ENCODE results near the gene USP53. TPM values are rescaled to one million over a fixed set of nuclear protein-coding genes. Genes with fewer than 3 reads are reported as not detected.

USP53 gene
- total RNA-seq, 1 donor from 2014 or later = 20.4 TPM

DNA sequence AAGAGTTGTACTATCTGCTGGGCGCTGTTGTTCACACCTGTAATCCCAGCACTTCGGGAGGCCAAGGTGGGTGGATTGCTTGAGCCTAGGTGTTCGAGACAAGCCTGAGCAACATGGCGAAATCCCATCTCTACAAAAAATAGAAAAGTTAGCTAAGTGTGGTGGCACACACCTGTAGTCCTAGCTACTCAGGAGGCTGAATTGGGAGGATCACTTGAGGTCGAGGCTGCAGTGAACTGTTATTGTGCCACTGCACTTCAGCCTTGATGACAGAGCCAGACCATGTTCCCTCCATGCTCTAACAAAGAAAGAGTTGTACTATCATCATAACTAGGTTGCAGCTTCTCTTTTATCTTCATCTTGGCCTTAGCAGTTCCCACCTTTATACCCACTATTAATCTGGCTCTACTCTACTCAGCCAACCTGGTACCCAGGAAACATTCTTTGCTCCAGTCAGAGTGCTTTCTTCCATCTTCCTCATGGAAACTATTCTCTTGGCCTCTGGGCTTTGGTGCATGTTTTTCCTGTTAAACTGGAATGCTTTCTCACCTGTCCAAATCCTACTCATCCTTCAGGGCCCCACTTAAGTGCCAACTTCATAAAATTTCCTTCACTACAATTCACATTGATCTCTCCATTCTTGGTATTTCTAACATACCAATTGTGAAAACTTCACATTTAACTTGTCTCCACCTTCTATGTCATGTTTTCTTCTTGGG lies 91.2 kb downstream of the USP53 start:
- TF ChIP-seq, protein P1, sequence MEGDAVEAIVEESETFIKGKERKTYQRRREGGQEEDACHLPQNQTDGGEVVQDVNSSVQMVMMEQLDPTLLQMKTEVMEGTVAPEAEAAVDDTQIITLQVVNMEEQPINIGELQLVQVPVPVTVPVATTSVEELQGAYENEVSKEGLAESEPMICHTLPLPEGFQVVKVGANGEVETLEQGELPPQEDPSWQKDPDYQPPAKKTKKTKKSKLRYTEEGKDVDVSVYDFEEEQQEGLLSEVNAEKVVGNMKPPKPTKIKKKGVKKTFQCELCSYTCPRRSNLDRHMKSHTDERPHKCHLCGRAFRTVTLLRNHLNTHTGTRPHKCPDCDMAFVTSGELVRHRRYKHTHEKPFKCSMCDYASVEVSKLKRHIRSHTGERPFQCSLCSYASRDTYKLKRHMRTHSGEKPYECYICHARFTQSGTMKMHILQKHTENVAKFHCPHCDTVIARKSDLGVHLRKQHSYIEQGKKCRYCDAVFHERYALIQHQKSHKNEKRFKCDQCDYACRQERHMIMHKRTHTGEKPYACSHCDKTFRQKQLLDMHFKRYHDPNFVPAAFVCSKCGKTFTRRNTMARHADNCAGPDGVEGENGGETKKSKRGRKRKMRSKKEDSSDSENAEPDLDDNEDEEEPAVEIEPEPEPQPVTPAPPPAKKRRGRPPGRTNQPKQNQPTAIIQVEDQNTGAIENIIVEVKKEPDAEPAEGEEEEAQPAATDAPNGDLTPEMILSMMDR (IDR thresholded peaks at IDR 0.05) = no peak
- Mint-ChIP-seq H3K9me3 (no peaks in the 10 kb centered on the region), H3K4me3 (no peak overlapping the region), H3K36me3 (ENCODE audit: low read depth) (peaks cover 11% of the 10 kb centered on the region), H3K27ac (no peak overlapping the region), H3K27me3 (no peaks in the 10 kb centered on the region), H3K4me1 (peaks cover 25% of the 10 kb centered on the region)
- ChIA-PET POLR2A (interaction anchor here (0.6 kb wide), 1 partner anchor 751 kb away, joined by 3 read pairs; no protein-coding TSS in a partner anchor), CTCF (no interaction called here)
- DNase-seq (no peak), ATAC-seq (ENCODE audit: low read depth) (no peak)
- intact Hi-C loops (cut with micrococcal nuclease) = loop anchor here (5.0 kb wide), 1 partner anchor 69 kb away; no protein-coding TSS in a partner anchor

DNA sequence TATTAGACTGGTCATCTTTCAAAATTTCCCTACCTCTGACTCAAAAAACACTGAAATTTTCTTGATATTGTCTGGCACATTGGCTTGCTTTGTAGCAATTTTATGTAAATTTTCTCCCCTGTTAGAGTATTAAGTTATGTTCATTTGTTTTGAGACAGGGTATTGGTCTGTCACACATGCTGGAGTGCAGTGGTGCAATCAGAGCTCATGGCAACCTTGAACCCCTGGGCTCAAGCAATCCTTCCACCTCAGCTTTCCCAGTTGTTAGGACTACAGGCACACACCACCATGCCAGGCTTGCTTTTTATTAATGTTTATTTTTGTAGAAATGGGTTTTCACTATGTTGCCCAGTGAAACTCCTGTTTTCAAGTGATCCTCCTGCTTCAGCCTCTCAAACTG lies 91.9 kb downstream of the USP53 start:
- ATAC-seq (ENCODE audit: low read depth) = no peak
- H3K27me3 Mint-ChIP-seq = no peaks in the 10 kb centered on the region
- H3K36me3 Mint-ChIP-seq (ENCODE audit: low read depth) = peaks cover 6% of the 10 kb centered on the region
- no peaks in the 10 kb centered on the region for H3K9me3 Mint-ChIP-seq
- CTCF ChIA-PET = no interaction called here
- peaks cover 18% of the 10 kb centered on the region for H3K4me1 Mint-ChIP-seq
- TF ChIP-seq, protein P1 (IDR thresholded peaks at IDR 0.05) = no peak
- intact Hi-C loops (cut with micrococcal nuclease) = loop anchor here (5.0 kb wide), 1 partner anchor 68 kb away; no protein-coding TSS in a partner anchor
- H3K27ac Mint-ChIP-seq = no peak overlapping the region
- no peak for DNase-seq
- POLR2A ChIA-PET = no interaction called here
- H3K4me3 Mint-ChIP-seq = no peak overlapping the region

DNA sequence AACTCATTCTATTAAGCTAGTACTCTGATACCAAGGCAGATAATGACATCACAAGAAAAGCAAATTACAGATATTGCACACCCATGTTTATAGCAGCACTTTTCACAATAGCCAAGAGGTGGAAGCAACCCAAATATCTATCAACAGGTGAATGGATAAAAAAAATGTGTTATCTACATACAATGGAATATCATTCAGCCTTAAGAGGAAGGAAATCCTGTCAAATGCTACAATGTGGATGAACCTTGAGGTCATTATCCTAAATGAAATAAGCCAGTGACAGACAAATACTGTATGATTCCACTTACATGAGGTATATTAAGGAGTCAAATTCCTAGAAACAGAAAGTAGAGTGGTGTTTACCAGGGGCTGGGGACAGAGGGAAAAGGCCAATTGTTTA lies 95.1 kb downstream of the USP53 start:
- no peaks in the 10 kb centered on the region for H3K27me3 Mint-ChIP-seq
- intact Hi-C loops (cut with micrococcal nuclease) = no loop called here
- no peak overlapping the region for H3K4me3 Mint-ChIP-seq
- ChIA-PET CTCF (no interaction called here), POLR2A (interaction anchor here (1.1 kb wide), 1 partner anchor 147 kb away, joined by 3 read pairs; no protein-coding TSS in a partner anchor)
- H3K4me1 Mint-ChIP-seq = no peaks in the 10 kb centered on the region
- ATAC-seq (ENCODE audit: low read depth) (no peak), DNase-seq (no peak)
- TF ChIP-seq, protein P1 (IDR thresholded peaks at IDR 0.05) = no peak
- no peak overlapping the region for H3K27ac Mint-ChIP-seq
- no peaks in the 10 kb centered on the region for H3K9me3 Mint-ChIP-seq
- H3K36me3 Mint-ChIP-seq (ENCODE audit: low read depth) = no peaks in the 10 kb centered on the region

- H3K27me3 Mint-ChIP-seq = peaks cover 7% of the 10 kb centered on the region
- H3K4me1 Mint-ChIP-seq = no peaks in the 10 kb centered on the region
- ATAC-seq (ENCODE audit: low read depth) (no peak), DNase-seq (no peak)
- ChIA-PET POLR2A (interaction anchor here (1.5 kb wide), 1 partner anchor 11 kb away, joined by 5 read pairs; a partner anchor contains a TSS), CTCF (no interaction called here)
- H3K4me3 Mint-ChIP-seq = no peak overlapping the region
- no peaks in the 10 kb centered on the region for H3K36me3 Mint-ChIP-seq (ENCODE audit: low read depth)
- TF ChIP-seq, protein P1 (IDR thresholded peaks at IDR 0.05) = no peak
- intact Hi-C loops (cut with micrococcal nuclease) = loop anchor here (5.0 kb wide), 1 partner anchor 1941 kb away; no protein-coding TSS in a partner anchor
- no peaks in the 10 kb centered on the region for H3K9me3 Mint-ChIP-seq
- no peak overlapping the region for H3K27ac Mint-ChIP-seq
Observed at GRCh38 chr4:119310826-119311225, 98.3 kb downstream of the USP53 start.

DNA sequence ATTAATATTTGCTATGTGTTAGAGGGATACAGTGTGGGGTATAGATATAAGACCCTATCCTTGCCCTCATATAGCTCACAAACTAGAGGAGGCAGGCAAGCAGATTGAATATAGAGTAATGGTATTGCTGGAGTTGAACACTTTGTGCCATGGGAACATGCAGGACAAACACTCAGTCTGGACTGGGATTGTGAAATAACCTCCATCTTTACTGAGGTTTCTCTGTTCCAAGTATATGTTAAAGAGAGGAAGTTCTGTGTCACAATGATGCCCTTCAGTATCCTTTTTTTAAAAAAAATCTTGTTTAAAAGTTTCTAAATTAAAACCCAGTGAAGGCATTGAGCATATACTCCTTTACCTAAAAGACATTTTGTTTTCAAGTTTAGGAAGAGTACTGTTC lies 100.7 kb downstream of the USP53 start:
- Mint-ChIP-seq H3K27me3 (peaks cover 8% of the 10 kb centered on the region), H3K4me1 (no peaks in the 10 kb centered on the region), H3K36me3 (ENCODE audit: low read depth) (no peaks in the 10 kb centered on the region), H3K4me3 (no peak overlapping the region), H3K9me3 (no peaks in the 10 kb centered on the region), H3K27ac (no peak overlapping the region)
- ChIA-PET POLR2A (no interaction called here), CTCF (interaction anchor here (1.4 kb wide), 1 partner anchor 740 kb away, joined by 4 read pairs; no protein-coding TSS in a partner anchor)
- TF ChIP-seq, protein P1 (IDR thresholded peaks at IDR 0.05) = no peak
- DNase-seq = no peak
- intact Hi-C loops (cut with micrococcal nuclease) = loop anchor here (5.0 kb wide), 1 partner anchor 1939 kb away; no protein-coding TSS in a partner anchor
- ATAC-seq (ENCODE audit: low read depth) = no peak

Data from activated B cell treated with CpG ODN at 0.5 μM for 24 hours (primary cell).